ENCODE data around the gene HMGB4. TPM values are rescaled to one million over a fixed set of nuclear protein-coding genes. Genes with fewer than 3 reads are reported as not detected.

Gene HMGB4
- total RNA-seq, 1 donor = not detected

DNA sequence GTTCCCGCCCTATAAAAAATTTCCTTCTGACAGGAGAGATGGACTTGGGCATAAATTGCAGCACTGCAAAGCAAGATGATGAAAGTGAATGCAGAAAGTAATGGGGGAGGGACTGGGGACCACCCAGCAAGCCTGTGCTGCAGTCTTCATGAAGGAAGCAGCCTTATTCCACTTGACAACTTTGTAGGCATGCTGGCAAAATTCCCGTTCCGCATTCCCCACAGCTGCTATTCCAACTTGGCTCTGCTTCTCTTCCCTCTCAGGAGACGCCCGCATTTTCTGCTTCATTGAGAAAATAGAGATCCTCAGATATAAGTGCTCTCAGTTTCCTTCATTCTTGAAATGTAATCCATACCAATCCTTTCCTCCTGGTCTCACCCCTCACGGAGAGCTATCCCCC is 2.4 kb downstream of the HMGB4 start:
- no peak overlapping the region for H3K27ac ChIP-seq (ENCODE audit: low read depth, low read length)
- no peak overlapping the region for H2AFZ ChIP-seq (ENCODE audit: low read length)
- no peaks in the 10 kb centered on the region for H3K36me3 ChIP-seq (ENCODE audit: insufficient read depth, low read length)
- TF ChIP-seq, protein P1, sequence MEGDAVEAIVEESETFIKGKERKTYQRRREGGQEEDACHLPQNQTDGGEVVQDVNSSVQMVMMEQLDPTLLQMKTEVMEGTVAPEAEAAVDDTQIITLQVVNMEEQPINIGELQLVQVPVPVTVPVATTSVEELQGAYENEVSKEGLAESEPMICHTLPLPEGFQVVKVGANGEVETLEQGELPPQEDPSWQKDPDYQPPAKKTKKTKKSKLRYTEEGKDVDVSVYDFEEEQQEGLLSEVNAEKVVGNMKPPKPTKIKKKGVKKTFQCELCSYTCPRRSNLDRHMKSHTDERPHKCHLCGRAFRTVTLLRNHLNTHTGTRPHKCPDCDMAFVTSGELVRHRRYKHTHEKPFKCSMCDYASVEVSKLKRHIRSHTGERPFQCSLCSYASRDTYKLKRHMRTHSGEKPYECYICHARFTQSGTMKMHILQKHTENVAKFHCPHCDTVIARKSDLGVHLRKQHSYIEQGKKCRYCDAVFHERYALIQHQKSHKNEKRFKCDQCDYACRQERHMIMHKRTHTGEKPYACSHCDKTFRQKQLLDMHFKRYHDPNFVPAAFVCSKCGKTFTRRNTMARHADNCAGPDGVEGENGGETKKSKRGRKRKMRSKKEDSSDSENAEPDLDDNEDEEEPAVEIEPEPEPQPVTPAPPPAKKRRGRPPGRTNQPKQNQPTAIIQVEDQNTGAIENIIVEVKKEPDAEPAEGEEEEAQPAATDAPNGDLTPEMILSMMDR (IDR thresholded peaks at IDR 0.05; ENCODE audit: extremely low read depth, low read depth, low read length) = no peak
- H3K9me3 ChIP-seq (ENCODE audit: low read depth, low read length) = no peaks in the 10 kb centered on the region
- H3K4me1 ChIP-seq (ENCODE audit: insufficient read depth, low read length) = no peaks in the 10 kb centered on the region
- H4K20me1 ChIP-seq (ENCODE audit: insufficient read depth, low read length) = no peaks in the 10 kb centered on the region
- H3K79me2 ChIP-seq (ENCODE audit: insufficient read depth, low read length) = no peaks in the 10 kb centered on the region
- H3K4me3 ChIP-seq (ENCODE audit: insufficient read depth, low read length) = no peak overlapping the region
- H3K4me2 ChIP-seq (ENCODE audit: insufficient read depth, low read length) = no peak overlapping the region
- H3K27me3 ChIP-seq (ENCODE audit: insufficient read depth, low read length) = no peaks in the 10 kb centered on the region
- no peak for DNase-seq (ENCODE audit: insufficient read length, low spot score, missing footprints)

DNA sequence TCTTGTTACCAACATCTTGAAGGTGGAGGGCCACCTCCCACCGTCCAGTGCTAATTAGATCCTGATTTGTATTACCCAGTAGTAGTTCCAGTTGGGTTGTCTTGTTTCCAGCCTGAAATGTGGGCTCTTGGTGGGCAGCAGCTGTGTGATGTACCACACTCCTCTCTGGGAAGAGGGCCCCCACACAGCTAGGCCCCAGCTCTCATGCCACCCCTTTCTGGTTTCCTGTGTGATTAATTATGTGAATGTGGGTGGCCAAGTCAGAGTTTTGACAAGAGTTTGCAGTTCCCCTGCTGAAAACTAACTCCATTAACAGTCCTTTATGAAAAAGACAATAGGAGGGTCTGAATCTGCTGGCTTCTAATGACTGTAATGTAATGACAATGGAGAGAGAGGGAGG is 3.8 kb downstream of the HMGB4 start:
- Histone ChIP-seq H3K36me3 (ENCODE audit: insufficient read depth, low read length) (no peaks in the 10 kb centered on the region), H2AFZ (ENCODE audit: low read length) (no peak overlapping the region), H3K79me2 (ENCODE audit: insufficient read depth, low read length) (no peaks in the 10 kb centered on the region), H3K4me1 (ENCODE audit: insufficient read depth, low read length) (no peaks in the 10 kb centered on the region), H3K4me3 (ENCODE audit: insufficient read depth, low read length) (no peak overlapping the region), H3K27ac (ENCODE audit: low read depth, low read length) (no peak overlapping the region), H3K4me2 (ENCODE audit: insufficient read depth, low read length) (no peak overlapping the region), H4K20me1 (ENCODE audit: insufficient read depth, low read length) (no peaks in the 10 kb centered on the region), H3K27me3 (ENCODE audit: insufficient read depth, low read length) (no peaks in the 10 kb centered on the region), H3K9me3 (ENCODE audit: low read depth, low read length) (no peaks in the 10 kb centered on the region)
- DNase-seq (ENCODE audit: insufficient read length, low spot score, missing footprints) = no peak
- TF ChIP-seq, protein P1 (IDR thresholded peaks at IDR 0.05; ENCODE audit: extremely low read depth, low read depth, low read length) = no peak

DNA sequence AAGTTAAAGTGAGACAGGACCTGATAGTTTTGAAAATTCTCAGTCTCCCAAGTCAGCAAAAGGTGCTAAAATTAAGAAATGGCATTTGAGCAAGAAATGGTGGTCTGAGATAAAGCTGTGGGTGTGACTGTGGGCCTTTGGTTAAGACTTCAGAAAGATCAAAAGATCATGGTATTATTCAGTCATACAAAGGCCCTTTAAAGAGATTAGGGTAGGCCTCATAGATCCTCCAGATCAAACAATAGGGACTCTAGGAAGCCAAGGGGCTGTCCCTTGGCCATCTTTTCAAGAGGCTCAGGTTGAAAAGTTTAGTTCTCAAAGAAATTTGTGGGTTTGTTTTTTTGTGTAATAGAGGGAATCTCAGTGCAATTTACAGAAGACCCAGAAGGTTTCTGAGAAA is 8.4 kb downstream of the HMGB4 start:
- Histone ChIP-seq H3K36me3 (ENCODE audit: insufficient read depth, low read length) (no peaks in the 10 kb centered on the region), H3K9me3 (ENCODE audit: low read depth, low read length) (no peaks in the 10 kb centered on the region), H3K4me1 (ENCODE audit: insufficient read depth, low read length) (no peaks in the 10 kb centered on the region), H3K27ac (ENCODE audit: low read depth, low read length) (no peak overlapping the region), H4K20me1 (ENCODE audit: insufficient read depth, low read length) (no peaks in the 10 kb centered on the region), H2AFZ (ENCODE audit: low read length) (no peak overlapping the region), H3K4me3 (ENCODE audit: insufficient read depth, low read length) (no peak overlapping the region), H3K79me2 (ENCODE audit: insufficient read depth, low read length) (no peaks in the 10 kb centered on the region), H3K4me2 (ENCODE audit: insufficient read depth, low read length) (no peak overlapping the region), H3K27me3 (ENCODE audit: insufficient read depth, low read length) (no peaks in the 10 kb centered on the region)
- TF ChIP-seq, protein P1 (IDR thresholded peaks at IDR 0.05; ENCODE audit: extremely low read depth, low read depth, low read length) = no peak
- DNase-seq (ENCODE audit: insufficient read length, low spot score, missing footprints) = no peak

DNA sequence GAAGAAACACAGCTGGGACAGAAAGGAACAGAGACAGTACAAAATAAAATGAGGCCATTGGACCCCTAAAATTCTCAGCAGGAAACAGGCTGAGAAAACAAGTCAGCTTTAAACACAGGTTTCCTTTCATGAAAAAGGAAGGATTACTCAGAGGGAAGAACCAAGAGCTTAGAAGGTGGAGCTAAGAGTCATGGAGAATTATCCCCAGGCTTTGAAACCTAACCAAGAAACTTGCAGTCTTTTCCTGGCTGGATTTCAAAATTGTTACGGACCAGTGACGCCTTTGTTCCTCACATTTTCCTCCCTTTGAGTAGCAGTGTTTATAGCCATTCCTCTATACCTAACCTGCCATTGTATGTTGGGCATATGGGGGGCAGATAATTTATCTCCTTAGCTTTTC is 8.8 kb downstream of the HMGB4 start:
- Histone ChIP-seq H3K4me2 (ENCODE audit: insufficient read depth, low read length) (no peak overlapping the region), H3K79me2 (ENCODE audit: insufficient read depth, low read length) (no peaks in the 10 kb centered on the region), H3K27ac (ENCODE audit: low read depth, low read length) (no peak overlapping the region), H3K27me3 (ENCODE audit: insufficient read depth, low read length) (no peaks in the 10 kb centered on the region), H4K20me1 (ENCODE audit: insufficient read depth, low read length) (no peaks in the 10 kb centered on the region), H3K4me1 (ENCODE audit: insufficient read depth, low read length) (no peaks in the 10 kb centered on the region), H2AFZ (ENCODE audit: low read length) (no peak overlapping the region), H3K9me3 (ENCODE audit: low read depth, low read length) (no peaks in the 10 kb centered on the region), H3K36me3 (ENCODE audit: insufficient read depth, low read length) (no peaks in the 10 kb centered on the region), H3K4me3 (ENCODE audit: insufficient read depth, low read length) (no peak overlapping the region)
- no peak for DNase-seq (ENCODE audit: insufficient read length, low spot score, missing footprints)
- TF ChIP-seq, protein P1 (IDR thresholded peaks at IDR 0.05; ENCODE audit: extremely low read depth, low read depth, low read length) = no peak

Data from osteoblast (primary cell).